Omental fat pad (tissue), 4 donors: Measurements from ENCODE around the gene TOX2. TPM values are rescaled to one million over a fixed set of nuclear protein-coding genes. Genes with fewer than 3 reads are reported as not detected.

Experiments
- ATAC-seq: fragments of 150-250 bp; one replicate; pipeline ENCODE4 v1.9.1; 2016; ENCODE audit warnings: mild to moderate bottlenecking, moderate library complexity; ENCODE audit not compliant: low FRiP score
- DNase-seq: peaks from one replicate; pipeline ENCODE4 v3.0.0-alpha.2; 2019; ENCODE audit warnings: low spot score
- CTCF ChIP-seq, 3 donors: fragments of 450-650 bp; IDR thresholded peaks; one replicate each; pipeline ENCODE4 v1.5.1; 2016 to 2017; ENCODE audit warnings: antibody characterized with exemption in 3 of 3, mild to moderate bottlenecking in 3 of 3, moderate library complexity in 2 of 3
- total RNA-seq, 4 donors: library from RNA; depleted of rRNA; stranded (reverse); fragments of >200 nt; gene quantifications; one replicate each; pipeline ENCODE4 v1.1.0, GENCODE V29; 2016

Gene TOX2
- total RNA-seq, 4 donors from 2014 or later, result 0.44 to 7.1 (median 1.0) TPM

- no peak for ATAC-seq
- no peak for TF ChIP-seq CTCF (IDR thresholded peaks at IDR 0.05)
- DNase-seq, result no peak
Measured at GRCh38 chr20:44081476-44081875, 166.8 kb downstream of the TOX2 start.

- ATAC-seq, result no peak
- TF ChIP-seq CTCF (IDR thresholded peaks at IDR 0.05), result no peak
- DNase-seq, result no peak
Measured at GRCh38 chr20:44081888-44082287, 167.2 kb downstream of the TOX2 start.

GRCh38 chr20:44083220-44083933, 168.7 kb downstream of the TOX2 start:
- DNase-seq (no peak), ATAC-seq (no peak)
- no peak for TF ChIP-seq CTCF (IDR thresholded peaks at IDR 0.05)

- no peak for DNase-seq
- no peak for ATAC-seq
- TF ChIP-seq CTCF (IDR thresholded peaks at IDR 0.05), result no peak
Measured at GRCh38 chr20:44084439-44084838, 169.8 kb downstream of the TOX2 start.

- DNase-seq, result no peak
- no peak for TF ChIP-seq CTCF (IDR thresholded peaks at IDR 0.05)
- ATAC-seq, result no peak
Measured at GRCh38 chr20:44084891-44085290, 170.2 kb downstream of the TOX2 start.

GRCh38 chr20:44085616-44086434, 171.2 kb downstream of the TOX2 start:
- ATAC-seq (no peak), DNase-seq (no peak)
- no peak for TF ChIP-seq CTCF (IDR thresholded peaks at IDR 0.05)
